H1 (cell line): ENCODE measurements around the gene MYH11. TPM values are rescaled to one million over a fixed set of nuclear protein-coding genes. Genes with fewer than 3 reads are reported as not detected.

Experiments used
- CTCF ChIA-PET: fragments of 300-600 bp; sonication (Branson Sonifier 250); formaldehyde crosslinking; loops from one replicate; lab custom pipeline; 2021; ENCODE audit not compliant: partially characterized antibody; lab: Charles Lee
- POLR2A ChIA-PET: fragments of 300-600 bp; sonication (Branson Sonifier 250); formaldehyde crosslinking; loops from one replicate; lab custom pipeline; 2021; ENCODE audit warnings: inconsistent platforms; ENCODE audit not compliant: partially characterized antibody; lab: Charles Lee
- DNase-seq, 2 experiments: peaks; one replicate each; pipeline versions ENCODE4 v3.0.0 to v3.0.0-alpha.2; 2010 to 2022; ENCODE audit warnings: low spot score in 2 of 2, low read depth in 1 of 2, mixed read lengths in 1 of 2
- FAIRE-seq: peaks from 2 replicates; lab custom pipeline; 2011; peaks lifted over from hg19 to GRCh38; lab: Jason Lieb, UNC
- H2AFZ ChIP-seq: 2 replicates; pipeline ENCODE4 v1.8.1; 2012; ENCODE audit warnings: low read length, inconsistent platforms
- H2AK5ac ChIP-seq: 2 replicates; pipeline ENCODE4 v1.6.1; 2013; ENCODE audit warnings: low read depth, low read length
- H2BK120ac ChIP-seq: replicated peaks from 2 replicates; pipeline ENCODE3; 2013; ENCODE audit warnings: low read depth, low read length, inconsistent platforms
- H2BK12ac ChIP-seq: 2 replicates; pipeline ENCODE4 v1.6.1; 2013; ENCODE audit warnings: low read depth, low read length
- H2BK15ac ChIP-seq: 2 replicates; pipeline ENCODE4 v1.6.1; 2013; ENCODE audit warnings: low read length
- H2BK20ac ChIP-seq: 2 replicates; pipeline ENCODE4 v1.6.1; 2013; ENCODE audit warnings: low read length
- H2BK5ac ChIP-seq: 2 replicates; pipeline ENCODE4 v1.6.1; 2013; ENCODE audit warnings: low read depth, low read length
- H3K14ac ChIP-seq: 2 replicates; pipeline ENCODE4 v1.6.1; 2013; ENCODE audit warnings: inconsistent platforms; ENCODE audit not compliant: insufficient read length
- H3K18ac ChIP-seq: 2 replicates; pipeline ENCODE4 v1.6.1; 2013; ENCODE audit warnings: low read length; ENCODE audit errors: extremely low read depth
- H3K23ac ChIP-seq: 2 replicates; pipeline ENCODE4 v1.6.1; 2013; ENCODE audit warnings: inconsistent platforms; ENCODE audit not compliant: insufficient read length
- H3K23me2 ChIP-seq: 2 replicates; pipeline ENCODE4 v1.6.1; 2013; ENCODE audit warnings: low read depth, low read length
- H3K27ac ChIP-seq: 2 replicates; pipeline ENCODE4 v1.6.1; 2011; ENCODE audit warnings: low read depth, low read length, inconsistent platforms
- H3K27me3 ChIP-seq, 4 experiments: replicated peaks in 1 of 4; 1 replicate in 1 of 4; 2 replicates in 3 of 4; pipeline versions ENCODE4 v1.6.1 to v1.8.1; 2011 to 2013; ENCODE audit warnings: low read length in 3 of 4, mild to moderate bottlenecking in 3 of 4, inconsistent platforms in 2 of 4, mixed read lengths in 2 of 4, moderate library complexity in 1 of 4; ENCODE audit not compliant: control insufficient read depth in 3 of 4, insufficient read depth in 3 of 4; ENCODE audit errors: extremely low read depth in 1 of 4
- H3K36me3 ChIP-seq, 4 experiments: 2 replicates each; pipeline versions ENCODE4 v1.6.1 to v1.8.1; 2011 to 2013; ENCODE audit warnings: mild to moderate bottlenecking in 4 of 4, low read length in 3 of 4, moderate library complexity in 2 of 4, control low read depth in 1 of 4, inconsistent platforms in 1 of 4; ENCODE audit not compliant: insufficient read depth in 4 of 4, control insufficient read depth in 2 of 4
- H3K4ac ChIP-seq: replicated peaks from 2 replicates; pipeline ENCODE3; 2013; ENCODE audit warnings: low read length, low read depth, mixed read lengths, inconsistent platforms; ENCODE audit not compliant: insufficient read length
- H3K4me1 ChIP-seq, 4 experiments: replicated peaks in 1 of 4; 1 replicate in 1 of 4; 2 replicates in 3 of 4; pipeline versions ENCODE4 v1.6.1 to v1.8.1; 2011 to 2013; ENCODE audit warnings: low read length in 3 of 4, inconsistent platforms in 2 of 4, mixed read lengths in 1 of 4; ENCODE audit not compliant: insufficient read depth in 4 of 4, control insufficient read depth in 3 of 4
- H3K4me2 ChIP-seq, 2 experiments: 2 replicates each; pipeline versions ENCODE4 v1.6.1 to v1.8.1; 2011 to 2013; ENCODE audit warnings: low read depth in 2 of 2, low read length in 2 of 2, control low read depth in 1 of 2, inconsistent platforms in 1 of 2, mild to moderate bottlenecking in 1 of 2; ENCODE audit not compliant: insufficient read depth in 1 of 2
- H3K4me3 ChIP-seq, 4 experiments: fragments of 200-600, 300-600 bp in 1 of 4; sonication (generic), shearing (Covaris generic), sonication (Bioruptor Twin) in 1 of 4; 2 replicates each; pipeline versions ENCODE4 v1.5.1 to v1.8.1; 2011 to 2016; ENCODE audit warnings: low read length in 4 of 4, low read depth in 3 of 4, control low read depth in 2 of 4, inconsistent platforms in 2 of 4, mild to moderate bottlenecking in 2 of 4, mixed read lengths in 1 of 4, moderate library complexity in 1 of 4; ENCODE audit not compliant: insufficient read depth in 2 of 4; ENCODE audit errors: extremely low read depth in 1 of 4
- H3K56ac ChIP-seq: replicated peaks from 2 replicates; pipeline ENCODE3; 2013; ENCODE audit warnings: low read depth, mild to moderate bottlenecking, mixed read lengths, low read length, inconsistent platforms; ENCODE audit not compliant: insufficient read length
- H3K79me1 ChIP-seq: 2 replicates; pipeline ENCODE4 v1.6.1; 2013; ENCODE audit warnings: low read depth, low read length, control low read depth
- H3K79me2 ChIP-seq, 2 experiments: 2 replicates each; pipeline versions ENCODE4 v1.6.1 to v1.8.1; 2012 to 2013; ENCODE audit warnings: low read length in 2 of 2, mild to moderate bottlenecking in 2 of 2, inconsistent platforms in 1 of 2; ENCODE audit not compliant: insufficient read depth in 2 of 2, control insufficient read depth in 1 of 2
- H3K9ac ChIP-seq, 4 experiments: replicated peaks in 1 of 4; 1 replicate in 1 of 4; 2 replicates in 3 of 4; pipeline versions ENCODE4 v1.6.1 to v1.8.1; 2011 to 2013; ENCODE audit warnings: low read depth in 3 of 4, low read length in 3 of 4, control low read depth in 2 of 4, mild to moderate bottlenecking in 2 of 4, moderate library complexity in 2 of 4, inconsistent platforms in 1 of 4; ENCODE audit errors: extremely low read depth in 1 of 4
- H3K9me3 ChIP-seq, 2 experiments: 2 replicates each; pipeline versions ENCODE4 v1.6.1 to v1.8.1; 2012 to 2013; ENCODE audit warnings: mild to moderate bottlenecking in 2 of 2, moderate library complexity in 2 of 2, control low read depth in 1 of 2, inconsistent platforms in 1 of 2, low read depth in 1 of 2, low read length in 1 of 2, mixed read lengths in 1 of 2; ENCODE audit not compliant: insufficient read depth in 2 of 2
- H4K20me1 ChIP-seq, 2 experiments: replicated peaks in 1 of 2; 2 replicates each; pipeline versions ENCODE3 to v1.8.1; 2011 to 2013; ENCODE audit warnings: inconsistent platforms in 2 of 2, low read length in 2 of 2, mild to moderate bottlenecking in 1 of 2; ENCODE audit not compliant: insufficient read depth in 2 of 2, control insufficient read depth in 1 of 2
- H4K5ac ChIP-seq: 2 replicates; pipeline ENCODE4 v1.6.1; 2013; ENCODE audit warnings: low read length, low read depth, mixed read lengths, inconsistent platforms; ENCODE audit not compliant: insufficient read length
- H4K8ac ChIP-seq: 2 replicates; pipeline ENCODE4 v1.8.0; 2013; ENCODE audit warnings: mild to moderate bottlenecking, moderate library complexity, low read length, inconsistent platforms; ENCODE audit not compliant: insufficient read depth; ENCODE audit errors: extremely low read depth
- H4K91ac ChIP-seq: replicated peaks from 2 replicates; pipeline ENCODE3; 2013; ENCODE audit warnings: low read length, mixed read lengths, inconsistent platforms; ENCODE audit not compliant: insufficient read length
- CBX5 ChIP-seq: fragments of 300-800, 300-1000 bp; sonication (generic); IDR thresholded peaks from 2 replicates; pipeline ENCODE4 v1.7.1; 2016; ENCODE audit warnings: antibody characterized with exemption, low read length, low read depth
- GABPA ChIP-seq: IDR thresholded peaks from 2 replicates; pipeline ENCODE4 v1.6.1; 2011; ENCODE audit warnings: mild to moderate bottlenecking, low read length, moderate library complexity, borderline replicate concordance; ENCODE audit not compliant: insufficient read depth
- HDAC6 ChIP-seq: IDR thresholded peaks from one replicate; pipeline ENCODE4 v1.7.1; 2012; ENCODE audit warnings: low read depth, mild to moderate bottlenecking, inconsistent platforms, low read length, moderate library complexity
- MAFK ChIP-seq: IDR thresholded peaks from 2 replicates; pipeline ENCODE4 v1.6.1; 2012; ENCODE audit warnings: low read depth, mild to moderate bottlenecking, improper control_type of control experiment, low read length
- POLR2A ChIP-seq, 2 experiments: IDR thresholded peaks; 1 replicate in 1 of 2; 2 replicates in 1 of 2; pipeline ENCODE4 v1.6.1; 2011; ENCODE audit warnings: low read depth in 2 of 2, low read length in 2 of 2, mild to moderate bottlenecking in 2 of 2; ENCODE audit errors: control extremely low read depth in 1 of 2
- RAD21 ChIP-seq, 2 experiments: IDR thresholded peaks in 1 of 2; conservative IDR thresholded peaks in 1 of 2; 2 replicates each; pipeline ENCODE4 v1.6.1; 2011; ENCODE audit warnings: low read depth in 2 of 2, low read length in 2 of 2, improper control_type of control experiment in 1 of 2, inconsistent platforms in 1 of 2, mild to moderate bottlenecking in 1 of 2, moderate library complexity in 1 of 2
- SP1 ChIP-seq: IDR thresholded peaks from 2 replicates; pipeline ENCODE4 v1.6.1; 2011; ENCODE audit warnings: low read depth, low read length
- SP2 ChIP-seq: IDR thresholded peaks from 2 replicates; pipeline ENCODE4 v1.6.1; 2012; ENCODE audit warnings: mild to moderate bottlenecking, low read length, inconsistent platforms
- ZNF274 ChIP-seq: IDR thresholded peaks from 2 replicates; pipeline ENCODE4 v1.7.0; 2012; ENCODE audit warnings: low read length, borderline replicate concordance; ENCODE audit errors: extremely low read depth
- WGBS, 2 experiments: shearing (Covaris generic) in 1 of 2; methylation state at CpG; one replicate each; pipeline versions ENCODE4 v1.1.6 to v1.1.7; 2013 to 2015; ENCODE audit warnings: low lambda C conversion rate in 2 of 2, mixed read lengths in 2 of 2, inconsistent platforms in 1 of 2, low coverage in 1 of 2, missing lambda C conversion rate in 1 of 2; ENCODE audit not compliant: insufficient replicate concordance in 2 of 2, insufficient coverage in 1 of 2, insufficient read length in 1 of 2; ENCODE audit errors: extremely low coverage in 1 of 2, missing lambda C conversion rate in 1 of 2; 5-methylcytosine and 5-hydroxymethylcytosine counted together
- polyA plus RNA-seq, 7 experiments: library from polyadenylated mRNA; depleted of rRNA in 3 of 7; stranded (reverse) in 5 of 7; unstranded in 2 of 7; fragments of >200 nt in 5 of 7; fragments of 200-250 nt in 2 of 7; gene quantifications; 1 replicate in 5 of 7; 2 replicates in 1 of 7; 4 replicates in 1 of 7; pipeline versions ENCODE4 v1.2.1 to v1.2.3, GENCODE V29; 2011 to 2013; ENCODE audit warnings: missing spikeins in 2 of 7, mixed read lengths in 2 of 7
- total RNA-seq: library from RNA; stranded (reverse); fragmentation: NEBNext Ultra II Directional; extraction: Animal tissue kit (Norgen Biotek cat#: 25700); gene quantifications from 2 replicates; pipeline ENCODE4 v1.2.1, GENCODE V29; 2021
- TF ChIP-seq, protein P1 (sequence below), 3 experiments: IDR thresholded peaks; 1 replicate in 2 of 3; 2 replicates in 1 of 3; pipeline versions ENCODE4 v1.5.1 to v1.6.1; 2011; ENCODE audit warnings: low read length in 3 of 3, mild to moderate bottlenecking in 3 of 3, inconsistent platforms in 2 of 3, low read depth in 1 of 3, moderate library complexity in 1 of 3; ENCODE audit not compliant: insufficient read depth in 1 of 3; ENCODE audit errors: control extremely low read depth in 1 of 3

The MYH11 gene
- total and polyA plus RNA-seq, 2 of the 8 experiments (the other 6 are each of a cell fraction or from before 2014, with no cell fraction given) = 0.11 to 0.78 TPM

DNA sequence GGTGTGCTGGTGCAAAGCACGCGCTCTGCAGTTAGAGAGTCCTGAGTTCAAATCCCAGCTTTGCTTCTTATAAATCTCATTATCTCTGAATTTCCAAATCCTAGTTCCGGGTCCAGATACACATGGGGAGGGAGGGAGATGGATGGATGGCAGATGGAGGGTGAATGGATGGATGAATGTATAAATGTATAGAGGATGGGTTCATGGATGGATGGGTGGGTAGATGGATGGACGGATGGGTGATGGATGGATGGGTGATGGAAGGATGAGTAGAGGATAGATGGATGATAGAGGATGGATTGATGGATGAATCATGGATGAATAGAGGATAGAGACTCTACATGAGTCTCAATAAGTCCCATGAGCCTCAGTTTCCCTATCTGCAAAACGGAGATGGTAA, 89.9 kb downstream of the MYH11 start:
- Histone ChIP-seq H2BK15ac (no peak overlapping the region), H3K4me3 (no peak overlapping the region), H4K91ac (no peak overlapping the region), H3K9ac (no peak overlapping the region), H2AK5ac (no peak overlapping the region), H2AFZ (no peak overlapping the region), H4K8ac (no peak overlapping the region), H2BK20ac (no peak overlapping the region), H3K9me3 (no peaks in the 10 kb centered on the region), H3K4me1 (no peaks in the 10 kb centered on the region), H3K27me3 (no peaks in the 10 kb centered on the region), H3K56ac (no peak overlapping the region), H3K14ac (no peak overlapping the region), H4K20me1 (peaks cover 0 to 2% of the 10 kb centered on the region in 2 experiments), H3K36me3 (no peaks in the 10 kb centered on the region), H3K27ac (no peak overlapping the region), H3K23me2 (peaks cover 9% of the 10 kb centered on the region; the same call in 1 of the 2 replicates), H3K4ac (no peak overlapping the region), H3K4me2 (no peak overlapping the region), H2BK5ac (no peak overlapping the region), H2BK120ac (no peak overlapping the region), H3K79me1 (no peaks in the 10 kb centered on the region), H2BK12ac (no peak overlapping the region), H4K5ac (no peak overlapping the region), H3K23ac (no peak overlapping the region), H3K79me2 (no peaks in the 10 kb centered on the region), H3K18ac (no peak overlapping the region)
- ChIA-PET CTCF (interaction anchor here (0.6 to 2.0 kb wide), 11 partner anchors 9 to 439 kb away, joined by 3 to 11 read pairs (median 6); no protein-coding TSS in a partner anchor), POLR2A (no interaction called here)
- no peak for FAIRE-seq
- DNase-seq = no peak
- TF ChIP-seq, protein P1, sequence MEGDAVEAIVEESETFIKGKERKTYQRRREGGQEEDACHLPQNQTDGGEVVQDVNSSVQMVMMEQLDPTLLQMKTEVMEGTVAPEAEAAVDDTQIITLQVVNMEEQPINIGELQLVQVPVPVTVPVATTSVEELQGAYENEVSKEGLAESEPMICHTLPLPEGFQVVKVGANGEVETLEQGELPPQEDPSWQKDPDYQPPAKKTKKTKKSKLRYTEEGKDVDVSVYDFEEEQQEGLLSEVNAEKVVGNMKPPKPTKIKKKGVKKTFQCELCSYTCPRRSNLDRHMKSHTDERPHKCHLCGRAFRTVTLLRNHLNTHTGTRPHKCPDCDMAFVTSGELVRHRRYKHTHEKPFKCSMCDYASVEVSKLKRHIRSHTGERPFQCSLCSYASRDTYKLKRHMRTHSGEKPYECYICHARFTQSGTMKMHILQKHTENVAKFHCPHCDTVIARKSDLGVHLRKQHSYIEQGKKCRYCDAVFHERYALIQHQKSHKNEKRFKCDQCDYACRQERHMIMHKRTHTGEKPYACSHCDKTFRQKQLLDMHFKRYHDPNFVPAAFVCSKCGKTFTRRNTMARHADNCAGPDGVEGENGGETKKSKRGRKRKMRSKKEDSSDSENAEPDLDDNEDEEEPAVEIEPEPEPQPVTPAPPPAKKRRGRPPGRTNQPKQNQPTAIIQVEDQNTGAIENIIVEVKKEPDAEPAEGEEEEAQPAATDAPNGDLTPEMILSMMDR (IDR thresholded peaks at IDR 0.05; ENCODE audit: control extremely low read depth in 1 of 3, insufficient read depth in 1 of 3, low read depth in 1 of 3, low read length in 3 of 3) = no peak
- TF ChIP-seq HDAC6 = no peak
- TF ChIP-seq CBX5 = no peak
- TF ChIP-seq POLR2A (IDR thresholded peaks at IDR 0.05; ENCODE audit: control extremely low read depth in 1 of 2, low read depth in 2 of 2, low read length in 2 of 2) = no peak
- no peak for TF ChIP-seq ZNF274
- TF ChIP-seq MAFK = no peak
- no peak for TF ChIP-seq SP2
- TF ChIP-seq GABPA = no peak
- no peak for TF ChIP-seq RAD21 (IDR thresholded peaks at IDR 0.05 in 1 of 2, conservative IDR thresholded peaks at IDR 0.05 in 1 of 2; ENCODE audit: low read depth in 2 of 2, low read length in 2 of 2)
- TF ChIP-seq SP1 = no peak
- WGBS, 2 experiments = 84 to 100% methylated on average over 1 to 5 of the region's 5 CpGs
